GM23338 (cell line): Measurements from ENCODE around the gene LORICRIN. TPM values are rescaled to one million over a fixed set of nuclear protein-coding genes. Genes with fewer than 3 reads are reported as not detected.

ENCODE experiments used
- ATAC-seq: fragments of 200-7000 bp; cut with Tn5 transposase; 3 replicates; pipeline ENCODE4 v1.9.1; 2020
- DNase-seq: peaks from one replicate; pipeline ENCODE4 v3.0.0-alpha.2; 2015; ENCODE audit warnings: low spot score
- H2AFZ ChIP-seq: fragments of 200-600 bp; sonication (generic); 2 replicates; pipeline ENCODE4 v1.8.0; 2016; ENCODE audit warnings: antibody characterized with exemption, mild to moderate bottlenecking, moderate library complexity
- H3F3A ChIP-seq: fragments of 200-600 bp; sonication (generic); replicated peaks from 2 replicates; pipeline ENCODE4 v1.8.0; 2017; ENCODE audit warnings: antibody characterized with exemption, mixed run types, low read depth
- H3K27ac ChIP-seq: fragments of 200-600 bp; sonication (generic); 2 replicates; pipeline ENCODE4 v1.6.1; 2016; ENCODE audit warnings: low read depth
- H3K27me3 ChIP-seq: fragments of 200-600 bp; sonication (generic); 2 replicates; pipeline ENCODE4 v1.8.0; 2016; ENCODE audit warnings: mild to moderate bottlenecking, mixed run types, moderate library complexity; ENCODE audit not compliant: insufficient read depth
- H3K36me3 ChIP-seq: fragments of 200-600 bp; sonication (generic); 2 replicates; pipeline ENCODE4 v1.8.0; 2016; ENCODE audit warnings: mild to moderate bottlenecking; ENCODE audit not compliant: insufficient read depth
- H3K4me1 ChIP-seq: fragments of 200-600 bp; sonication (generic); 2 replicates; pipeline ENCODE4 v1.8.0; 2016; ENCODE audit warnings: mild to moderate bottlenecking, moderate library complexity; ENCODE audit not compliant: insufficient read depth
- H3K4me2 ChIP-seq: fragments of 200-600 bp; sonication (generic); 2 replicates; pipeline ENCODE4 v1.7.1; 2017; ENCODE audit warnings: mixed run types
- H3K4me3 ChIP-seq: fragments of 200-600 bp; sonication (generic); 2 replicates; pipeline ENCODE4 v1.6.1; 2016; ENCODE audit warnings: mixed run types
- H3K79me2 ChIP-seq: fragments of 200-600 bp; sonication (generic); replicated peaks from 2 replicates; pipeline ENCODE4 v1.8.0; 2017; ENCODE audit warnings: mild to moderate bottlenecking; ENCODE audit not compliant: insufficient read depth
- H3K9me2 ChIP-seq: fragments of 200-600 bp; sonication (generic); 2 replicates; pipeline ENCODE4 v1.8.0; 2017; ENCODE audit not compliant: insufficient read depth
- H4K20me1 ChIP-seq: fragments of 200-600 bp; sonication (generic); replicated peaks from 2 replicates; pipeline ENCODE4 v1.8.0; 2017; ENCODE audit warnings: mild to moderate bottlenecking; ENCODE audit not compliant: insufficient read depth
- H3K27ac Mint-ChIP-seq: 2 replicates; pipeline ENCODE4 v1.8.0; 2020; ENCODE audit warnings: inconsistent platforms, mild to moderate bottlenecking, moderate library complexity, mixed read lengths
- H3K27me3 Mint-ChIP-seq: 3 replicates; pipeline ENCODE4 v1.8.0; 2022; ENCODE audit warnings: low read depth, mild to moderate bottlenecking, moderate library complexity, mixed read lengths, inconsistent platforms; ENCODE audit not compliant: insufficient read depth, poor library complexity
- H3K36me3 Mint-ChIP-seq: 3 replicates; pipeline ENCODE4 v1.8.0; 2021; ENCODE audit warnings: low read depth, mild to moderate bottlenecking, inconsistent platforms, moderate library complexity, mixed read lengths
- H3K4me1 Mint-ChIP-seq: 3 replicates; pipeline ENCODE4 v1.8.0; 2020; ENCODE audit warnings: mild to moderate bottlenecking, inconsistent platforms, mixed read lengths
- H3K4me3 Mint-ChIP-seq: 3 replicates; pipeline ENCODE4 v1.8.0; 2021; ENCODE audit warnings: moderate library complexity, mild to moderate bottlenecking, inconsistent platforms, mixed read lengths
- H3K9me3 Mint-ChIP-seq: 3 replicates; pipeline ENCODE4 v1.8.0; 2020; ENCODE audit warnings: moderate library complexity, mild to moderate bottlenecking, inconsistent platforms, mixed read lengths
- EZH2 ChIP-seq: fragments of 200-600 bp; sonication (generic); IDR thresholded peaks from one replicate; pipeline ENCODE4 v1.8.0; 2017; ENCODE audit warnings: antibody characterized with exemption, mild to moderate bottlenecking, low read depth; ENCODE audit not compliant: unreplicated experiment
- STAT1 ChIP-seq: IDR thresholded peaks from one replicate; pipeline ENCODE4 v1.6.1; 2016; ENCODE audit warnings: antibody characterized with exemption; ENCODE audit not compliant: unreplicated experiment
- polyA plus RNA-seq: library from polyadenylated mRNA; unstranded; fragments of >200 nt; fragmentation: Nextera tagmentation; extraction: Ambion mirVana; gene quantifications from 2 replicates; pipeline ENCODE4 v1.2.1, GENCODE V29; 2016
- total RNA-seq: library from RNA; depleted of rRNA; stranded (reverse); fragments of >200 nt; shearing (Covaris generic); gene quantifications from 2 replicates; pipeline ENCODE4 v1.2.3, GENCODE V29; 2014
- TF ChIP-seq, protein P1 (sequence below): IDR thresholded peaks from one replicate; pipeline ENCODE4 v1.6.1; 2018; ENCODE audit warnings: antibody characterized with exemption; ENCODE audit not compliant: unreplicated experiment
- TF ChIP-seq, protein P2 (sequence below): IDR thresholded peaks from 2 replicates; pipeline ENCODE4 v1.6.1; 2016; ENCODE audit warnings: antibody characterized with exemption
- TF ChIP-seq, protein P3 (sequence below): fragments of 250-450 bp; sonication (Bioruptor Pico); IDR thresholded peaks from 2 replicates; pipeline ENCODE4 v1.5.0; 2020; ENCODE audit warnings: mild to moderate bottlenecking, moderate library complexity

LORICRIN gene
- total and polyA plus RNA-seq, 2 experiments from 2014 or later = 0.23 TPM; not detected in 1

DNA sequence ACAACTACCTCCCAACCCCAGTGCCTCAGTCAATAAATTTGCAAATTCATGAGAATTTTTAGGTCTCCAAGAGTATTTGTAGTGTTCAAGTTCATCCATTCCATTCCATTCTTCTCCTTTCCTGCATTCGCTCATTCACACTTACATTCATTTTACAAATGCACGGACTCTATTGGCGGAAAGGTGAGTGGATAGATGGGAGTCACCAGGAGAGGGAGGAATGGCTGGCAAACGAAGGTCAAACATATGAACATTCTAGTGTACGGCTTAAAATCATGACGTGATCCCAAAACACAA is 2.5 kb downstream of the LORICRIN start:
- Histone ChIP-seq H3F3A (peaks cover 12% of the 10 kb centered on the region), H3K79me2 (no peaks in the 10 kb centered on the region), H3K4me2 (peak overlapping the region; percentile 85), H3K4me1 (peaks cover 16% of the 10 kb centered on the region), H2AFZ (peak overlapping the region; percentile 100), H3K4me3 (peak overlapping the region; percentile 63), H3K9me2 (no peaks in the 10 kb centered on the region), H4K20me1 (0 out of 2 replicates have a peak, but pooled peaks cover 3% of the 10 kb centered on the region), H3K36me3 (no peaks in the 10 kb centered on the region), H3K27me3 (peaks cover 70% of the 10 kb centered on the region), H3K27ac (no peak overlapping the region)
- no peaks in the 10 kb centered on the region; the same call in 2 of the 3 replicates for H3K9me3 Mint-ChIP-seq
- DNase-seq = peak; percentile 4
- TF ChIP-seq, protein P1, sequence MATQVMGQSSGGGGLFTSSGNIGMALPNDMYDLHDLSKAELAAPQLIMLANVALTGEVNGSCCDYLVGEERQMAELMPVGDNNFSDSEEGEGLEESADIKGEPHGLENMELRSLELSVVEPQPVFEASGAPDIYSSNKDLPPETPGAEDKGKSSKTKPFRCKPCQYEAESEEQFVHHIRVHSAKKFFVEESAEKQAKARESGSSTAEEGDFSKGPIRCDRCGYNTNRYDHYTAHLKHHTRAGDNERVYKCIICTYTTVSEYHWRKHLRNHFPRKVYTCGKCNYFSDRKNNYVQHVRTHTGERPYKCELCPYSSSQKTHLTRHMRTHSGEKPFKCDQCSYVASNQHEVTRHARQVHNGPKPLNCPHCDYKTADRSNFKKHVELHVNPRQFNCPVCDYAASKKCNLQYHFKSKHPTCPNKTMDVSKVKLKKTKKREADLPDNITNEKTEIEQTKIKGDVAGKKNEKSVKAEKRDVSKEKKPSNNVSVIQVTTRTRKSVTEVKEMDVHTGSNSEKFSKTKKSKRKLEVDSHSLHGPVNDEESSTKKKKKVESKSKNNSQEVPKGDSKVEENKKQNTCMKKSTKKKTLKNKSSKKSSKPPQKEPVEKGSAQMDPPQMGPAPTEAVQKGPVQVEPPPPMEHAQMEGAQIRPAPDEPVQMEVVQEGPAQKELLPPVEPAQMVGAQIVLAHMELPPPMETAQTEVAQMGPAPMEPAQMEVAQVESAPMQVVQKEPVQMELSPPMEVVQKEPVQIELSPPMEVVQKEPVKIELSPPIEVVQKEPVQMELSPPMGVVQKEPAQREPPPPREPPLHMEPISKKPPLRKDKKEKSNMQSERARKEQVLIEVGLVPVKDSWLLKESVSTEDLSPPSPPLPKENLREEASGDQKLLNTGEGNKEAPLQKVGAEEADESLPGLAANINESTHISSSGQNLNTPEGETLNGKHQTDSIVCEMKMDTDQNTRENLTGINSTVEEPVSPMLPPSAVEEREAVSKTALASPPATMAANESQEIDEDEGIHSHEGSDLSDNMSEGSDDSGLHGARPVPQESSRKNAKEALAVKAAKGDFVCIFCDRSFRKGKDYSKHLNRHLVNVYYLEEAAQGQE = no peak
- TF ChIP-seq, protein P2, sequence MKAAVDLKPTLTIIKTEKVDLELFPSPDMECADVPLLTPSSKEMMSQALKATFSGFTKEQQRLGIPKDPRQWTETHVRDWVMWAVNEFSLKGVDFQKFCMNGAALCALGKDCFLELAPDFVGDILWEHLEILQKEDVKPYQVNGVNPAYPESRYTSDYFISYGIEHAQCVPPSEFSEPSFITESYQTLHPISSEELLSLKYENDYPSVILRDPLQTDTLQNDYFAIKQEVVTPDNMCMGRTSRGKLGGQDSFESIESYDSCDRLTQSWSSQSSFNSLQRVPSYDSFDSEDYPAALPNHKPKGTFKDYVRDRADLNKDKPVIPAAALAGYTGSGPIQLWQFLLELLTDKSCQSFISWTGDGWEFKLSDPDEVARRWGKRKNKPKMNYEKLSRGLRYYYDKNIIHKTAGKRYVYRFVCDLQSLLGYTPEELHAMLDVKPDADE = no peak
- TF ChIP-seq STAT1 = no peak
- ATAC-seq = no peak
- no peak overlapping the region for H3K27ac Mint-ChIP-seq
- peaks cover 19% of the 10 kb centered on the region for H3K4me1 Mint-ChIP-seq
- H3K4me3 Mint-ChIP-seq = peak overlapping the region; percentile 72
- peaks cover 39% of the 10 kb centered on the region for H3K27me3 Mint-ChIP-seq
- no peaks in the 10 kb centered on the region; the same call in 2 of the 3 replicates for H3K36me3 Mint-ChIP-seq

GRCh38 chr1:153262462-153263157 is 3.1 kb downstream of the LORICRIN start:
- Mint-ChIP-seq H3K27me3 (peaks cover 39% of the 10 kb centered on the region), H3K4me3 (peak overlapping the region; percentile 72), H3K36me3 (no peaks in the 10 kb centered on the region; the same call in 2 of the 3 replicates), H3K27ac (no peak overlapping the region), H3K9me3 (no peaks in the 10 kb centered on the region; the same call in 2 of the 3 replicates), H3K4me1 (peaks cover 19% of the 10 kb centered on the region)
- Histone ChIP-seq H3K36me3 (no peaks in the 10 kb centered on the region), H2AFZ (peak overlapping the region; percentile 100), H3K4me2 (peak overlapping the region; percentile 85), H3K9me2 (no peaks in the 10 kb centered on the region), H3K27ac (no peak overlapping the region), H3K79me2 (no peaks in the 10 kb centered on the region), H4K20me1 (0 out of 2 replicates have a peak, but pooled peaks cover 3% of the 10 kb centered on the region), H3K4me1 (peaks cover 16% of the 10 kb centered on the region), H3F3A (peaks cover 12% of the 10 kb centered on the region), H3K4me3 (peak overlapping the region; percentile 63), H3K27me3 (peaks cover 70% of the 10 kb centered on the region)
- peak; percentile 6 for TF ChIP-seq EZH2
- TF ChIP-seq, protein P3, sequence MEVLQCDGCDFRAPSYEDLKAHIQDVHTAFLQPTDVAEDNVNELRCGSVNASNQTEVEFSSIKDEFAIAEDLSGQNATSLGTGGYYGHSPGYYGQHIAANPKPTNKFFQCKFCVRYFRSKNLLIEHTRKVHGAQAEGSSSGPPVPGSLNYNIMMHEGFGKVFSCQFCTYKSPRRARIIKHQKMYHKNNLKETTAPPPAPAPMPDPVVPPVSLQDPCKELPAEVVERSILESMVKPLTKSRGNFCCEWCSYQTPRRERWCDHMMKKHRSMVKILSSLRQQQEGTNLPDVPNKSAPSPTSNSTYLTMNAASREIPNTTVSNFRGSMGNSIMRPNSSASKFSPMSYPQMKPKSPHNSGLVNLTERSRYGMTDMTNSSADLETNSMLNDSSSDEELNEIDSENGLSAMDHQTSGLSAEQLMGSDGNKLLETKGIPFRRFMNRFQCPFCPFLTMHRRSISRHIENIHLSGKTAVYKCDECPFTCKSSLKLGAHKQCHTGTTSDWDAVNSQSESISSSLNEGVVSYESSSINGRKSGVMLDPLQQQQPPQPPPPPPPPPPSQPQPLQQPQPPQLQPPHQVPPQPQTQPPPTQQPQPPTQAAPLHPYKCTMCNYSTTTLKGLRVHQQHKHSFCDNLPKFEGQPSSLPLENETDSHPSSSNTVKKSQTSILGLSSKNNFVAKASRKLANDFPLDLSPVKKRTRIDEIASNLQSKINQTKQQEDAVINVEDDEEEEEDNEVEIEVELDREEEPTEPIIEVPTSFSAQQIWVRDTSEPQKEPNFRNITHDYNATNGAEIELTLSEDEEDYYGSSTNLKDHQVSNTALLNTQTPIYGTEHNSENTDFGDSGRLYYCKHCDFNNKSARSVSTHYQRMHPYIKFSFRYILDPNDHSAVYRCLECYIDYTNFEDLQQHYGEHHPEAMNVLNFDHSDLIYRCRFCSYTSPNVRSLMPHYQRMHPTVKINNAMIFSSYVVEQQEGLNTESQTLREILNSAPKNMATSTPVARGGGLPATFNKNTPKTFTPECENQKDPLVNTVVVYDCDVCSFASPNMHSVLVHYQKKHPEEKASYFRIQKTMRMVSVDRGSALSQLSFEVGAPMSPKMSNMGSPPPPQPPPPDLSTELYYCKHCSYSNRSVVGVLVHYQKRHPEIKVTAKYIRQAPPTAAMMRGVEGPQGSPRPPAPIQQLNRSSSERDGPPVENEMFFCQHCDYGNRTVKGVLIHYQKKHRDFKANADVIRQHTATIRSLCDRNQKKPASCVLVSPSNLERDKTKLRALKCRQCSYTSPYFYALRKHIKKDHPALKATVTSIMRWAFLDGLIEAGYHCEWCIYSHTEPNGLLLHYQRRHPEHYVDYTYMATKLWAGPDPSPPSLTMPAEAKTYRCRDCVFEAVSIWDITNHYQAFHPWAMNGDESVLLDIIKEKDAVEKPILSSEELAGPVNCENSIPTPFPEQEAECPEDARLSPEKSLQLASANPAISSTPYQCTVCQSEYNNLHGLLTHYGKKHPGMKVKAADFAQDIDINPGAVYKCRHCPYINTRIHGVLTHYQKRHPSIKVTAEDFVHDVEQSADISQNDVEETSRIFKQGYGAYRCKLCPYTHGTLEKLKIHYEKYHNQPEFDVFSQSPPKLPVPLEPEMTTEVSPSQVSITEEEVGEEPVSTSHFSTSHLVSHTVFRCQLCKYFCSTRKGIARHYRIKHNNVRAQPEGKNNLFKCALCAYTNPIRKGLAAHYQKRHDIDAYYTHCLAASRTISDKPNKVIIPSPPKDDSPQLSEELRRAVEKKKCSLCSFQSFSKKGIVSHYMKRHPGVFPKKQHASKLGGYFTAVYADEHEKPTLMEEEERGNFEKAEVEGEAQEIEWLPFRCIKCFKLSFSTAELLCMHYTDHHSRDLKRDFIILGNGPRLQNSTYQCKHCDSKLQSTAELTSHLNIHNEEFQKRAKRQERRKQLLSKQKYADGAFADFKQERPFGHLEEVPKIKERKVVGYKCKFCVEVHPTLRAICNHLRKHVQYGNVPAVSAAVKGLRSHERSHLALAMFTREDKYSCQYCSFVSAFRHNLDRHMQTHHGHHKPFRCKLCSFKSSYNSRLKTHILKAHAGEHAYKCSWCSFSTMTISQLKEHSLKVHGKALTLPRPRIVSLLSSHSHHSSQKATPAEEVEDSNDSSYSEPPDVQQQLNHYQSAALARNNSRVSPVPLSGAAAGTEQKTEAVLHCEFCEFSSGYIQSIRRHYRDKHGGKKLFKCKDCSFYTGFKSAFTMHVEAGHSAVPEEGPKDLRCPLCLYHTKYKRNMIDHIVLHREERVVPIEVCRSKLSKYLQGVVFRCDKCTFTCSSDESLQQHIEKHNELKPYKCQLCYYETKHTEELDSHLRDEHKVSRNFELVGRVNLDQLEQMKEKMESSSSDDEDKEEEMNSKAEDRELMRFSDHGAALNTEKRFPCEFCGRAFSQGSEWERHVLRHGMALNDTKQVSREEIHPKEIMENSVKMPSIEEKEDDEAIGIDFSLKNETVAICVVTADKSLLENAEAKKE (CRISPR knock-in tag) = no peak
- DNase-seq (no peak), ATAC-seq (no peak)
